Activated naive CD8-positive, alpha-beta T cell treated with anti-CD3 and anti-CD28 coated beads, Interleukin-2, amount 10 ng/mL, durations not matched to agents 7 days and 5 days (primary cell): ENCODE results near the gene SPACA9. TPM values are rescaled to one million over a fixed set of nuclear protein-coding genes. Genes with fewer than 3 reads are reported as not detected.

Experiments
- ATAC-seq: fragments of 150-1000 bp; cut with Tn5 transposase; one replicate; pipeline ENCODE4 v1.10.0; 2021; ENCODE audit warnings: low read depth, moderate library complexity
- POLR2A ChIA-PET: fragments of 350-600 bp; sonication (Branson Sonifier 250); formaldehyde crosslinking; loops from one replicate; lab custom pipeline; 2021; ENCODE audit warnings: antibody characterized with exemption; lab: Charles Lee
- DNase-seq: peaks from one replicate; pipeline ENCODE4 v3.0.0; 2021
- H3K27ac Mint-ChIP-seq: one replicate; pipeline ENCODE4 v1.8.0; 2022; ENCODE audit warnings: mild to moderate bottlenecking, mixed read lengths
- H3K27me3 Mint-ChIP-seq: one replicate; pipeline ENCODE4 v1.8.0; 2022; ENCODE audit warnings: mild to moderate bottlenecking, moderate library complexity, mixed read lengths
- H3K36me3 Mint-ChIP-seq: one replicate; pipeline ENCODE4 v1.8.0; 2021; ENCODE audit warnings: mild to moderate bottlenecking, mixed read lengths
- H3K4me1 Mint-ChIP-seq: one replicate; pipeline ENCODE4 v1.8.0; 2021; ENCODE audit warnings: mixed read lengths
- H3K4me3 Mint-ChIP-seq: one replicate; pipeline ENCODE4 v1.8.0; 2022; ENCODE audit warnings: mild to moderate bottlenecking, moderate library complexity, mixed read lengths
- H3K9me3 Mint-ChIP-seq: one replicate; pipeline ENCODE4 v1.8.0; 2021; ENCODE audit warnings: mixed read lengths
- total RNA-seq, 2 experiments: library from RNA; stranded (reverse); gene quantifications; one replicate each; pipeline ENCODE4 v1.2.3, GENCODE V29; 2021

The SPACA9 gene
- total RNA-seq, 2 experiments from 2014 or later: 4.1 to 6.3 TPM

DNA sequence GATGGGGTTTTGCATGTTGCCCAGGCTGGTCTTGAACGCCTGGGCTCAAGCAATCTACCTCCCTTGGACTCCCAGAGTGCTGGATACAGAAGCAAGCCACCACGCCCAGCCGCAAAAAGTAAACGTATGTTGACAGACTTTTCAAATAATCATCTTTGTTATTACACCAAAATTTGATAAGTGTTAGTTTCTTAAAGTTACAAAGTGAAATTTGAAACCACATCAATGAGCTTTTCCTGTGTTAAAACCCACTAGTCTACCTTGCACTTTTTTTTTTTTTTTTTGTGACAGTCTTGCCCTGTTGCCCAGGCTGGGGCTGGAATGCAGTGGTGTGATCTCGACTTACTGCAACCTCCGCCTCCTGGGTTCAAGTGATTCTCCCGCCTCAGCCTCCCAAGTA is 29.9 kb downstream of the SPACA9 start:
- Mint-ChIP-seq H3K9me3 (no peaks in the 10 kb centered on the region), H3K27me3 (no peaks in the 10 kb centered on the region), H3K4me3 (no peak overlapping the region), H3K27ac (no peak overlapping the region), H3K36me3 (peaks cover 13% of the 10 kb centered on the region), H3K4me1 (peaks cover 10% of the 10 kb centered on the region)
- POLR2A ChIA-PET: interaction anchor here (0.8 kb wide), 1 partner anchor 223 kb away, joined by 4 read pairs; no protein-coding TSS in a partner anchor
- ATAC-seq: no peak
- DNase-seq: no peak

DNA sequence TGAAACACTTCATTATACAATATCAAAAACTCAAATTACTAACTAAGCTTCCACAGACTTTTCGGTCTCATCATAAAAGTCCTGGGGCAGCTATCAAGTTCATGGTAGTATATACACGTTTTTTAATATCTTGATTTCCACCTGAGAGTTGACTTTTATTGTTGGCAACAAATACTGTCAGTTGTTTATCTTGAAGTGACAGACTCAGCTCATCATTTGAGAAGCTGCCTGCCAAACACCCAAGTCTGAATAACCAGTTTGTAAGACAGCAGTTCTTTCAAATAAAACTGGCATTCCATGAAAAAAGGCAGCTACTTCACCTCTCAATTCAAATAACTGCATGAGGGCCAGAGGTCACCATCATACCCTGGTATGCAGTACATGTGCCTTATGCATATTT is 30.6 kb downstream of the SPACA9 start:
- H3K36me3 Mint-ChIP-seq: peaks cover 13% of the 10 kb centered on the region
- ATAC-seq (no peak), DNase-seq (no peak)
- H3K27ac Mint-ChIP-seq: no peak overlapping the region
- POLR2A ChIA-PET: interaction anchor here (0.8 kb wide), 1 partner anchor 222 kb away, joined by 4 read pairs; no protein-coding TSS in a partner anchor
- peaks cover 10% of the 10 kb centered on the region for H3K4me1 Mint-ChIP-seq
- no peaks in the 10 kb centered on the region for H3K9me3 Mint-ChIP-seq
- H3K27me3 Mint-ChIP-seq: no peaks in the 10 kb centered on the region
- no peak overlapping the region for H3K4me3 Mint-ChIP-seq

DNA sequence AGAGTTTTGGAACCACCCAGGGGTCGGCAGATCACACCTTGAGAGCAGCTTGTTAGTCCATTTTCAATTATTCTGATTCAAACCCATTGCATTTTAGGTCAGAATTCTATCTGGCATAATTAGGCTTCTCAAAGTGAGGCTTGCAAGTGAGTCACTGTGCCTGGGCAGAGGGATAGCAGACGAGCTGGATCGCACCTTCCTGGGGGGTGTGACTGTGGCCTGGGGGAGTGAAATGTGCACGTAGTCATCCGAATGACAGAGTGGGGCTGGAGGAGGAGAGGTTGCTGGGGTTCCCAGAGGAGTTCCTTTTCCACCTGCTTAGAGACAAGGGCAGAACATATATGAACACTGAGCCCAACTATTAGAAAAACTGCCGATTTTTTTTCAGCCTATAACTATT is 31.7 kb downstream of the SPACA9 start:
- H3K36me3 Mint-ChIP-seq: peaks cover 12% of the 10 kb centered on the region
- no peaks in the 10 kb centered on the region for H3K9me3 Mint-ChIP-seq
- DNase-seq (no peak), ATAC-seq (no peak)
- peaks cover 10% of the 10 kb centered on the region for H3K4me1 Mint-ChIP-seq
- H3K27ac Mint-ChIP-seq: no peak overlapping the region
- POLR2A ChIA-PET: interaction anchor here (0.7 kb wide), 1 partner anchor 15 kb away, joined by 5 read pairs; no protein-coding TSS in a partner anchor
- no peaks in the 10 kb centered on the region for H3K27me3 Mint-ChIP-seq
- no peak overlapping the region for H3K4me3 Mint-ChIP-seq

DNA sequence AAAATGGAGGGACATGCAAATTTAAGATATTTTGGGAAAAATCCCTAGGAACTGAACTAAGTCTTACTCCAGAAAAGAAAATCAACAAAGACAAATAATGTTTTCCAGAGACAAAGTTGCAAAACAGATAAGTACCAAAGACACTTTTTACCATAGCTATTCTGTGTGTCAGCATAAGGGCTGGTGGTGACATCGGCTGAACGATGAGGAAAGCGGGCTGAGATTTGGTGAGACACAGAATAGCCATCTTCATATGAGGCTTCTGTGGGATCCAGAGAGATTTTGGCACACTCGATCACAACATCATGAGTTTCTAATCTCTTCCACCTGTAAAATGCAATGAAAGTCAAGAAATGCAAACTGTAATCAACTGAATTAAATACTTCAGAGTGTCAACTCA is 33.4 kb downstream of the SPACA9 start:
- H3K9me3 Mint-ChIP-seq: no peaks in the 10 kb centered on the region
- no peaks in the 10 kb centered on the region for H3K27me3 Mint-ChIP-seq
- POLR2A ChIA-PET: no interaction called here
- ATAC-seq (no peak), DNase-seq (no peak)
- H3K36me3 Mint-ChIP-seq: peaks cover 12% of the 10 kb centered on the region
- no peak overlapping the region for H3K27ac Mint-ChIP-seq
- peaks cover 10% of the 10 kb centered on the region for H3K4me1 Mint-ChIP-seq
- H3K4me3 Mint-ChIP-seq: no peak overlapping the region

DNA sequence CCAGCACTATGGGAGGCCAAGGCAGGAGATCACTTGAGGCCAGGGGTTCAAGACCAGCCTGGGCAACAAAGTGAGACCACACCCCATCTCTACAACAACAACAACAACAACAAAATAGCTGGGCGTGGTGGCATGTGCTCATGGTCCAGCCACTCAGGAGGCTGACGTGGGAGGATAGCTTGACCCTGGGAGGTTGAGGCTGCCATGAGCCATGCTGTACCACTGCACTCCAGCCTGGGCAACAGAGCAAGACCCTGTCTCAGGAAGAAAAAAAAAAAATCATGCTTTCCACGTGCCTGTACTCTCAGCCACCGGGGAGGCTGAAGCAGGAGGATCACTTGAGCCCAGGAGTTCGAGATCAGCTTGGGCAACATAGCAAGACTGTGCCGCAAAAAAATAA is 36.2 kb downstream of the SPACA9 start:
- H3K27me3 Mint-ChIP-seq: no peaks in the 10 kb centered on the region
- DNase-seq: no peak
- H3K4me3 Mint-ChIP-seq: no peak overlapping the region
- H3K4me1 Mint-ChIP-seq: no peaks in the 10 kb centered on the region
- H3K9me3 Mint-ChIP-seq: no peaks in the 10 kb centered on the region
- no peak for ATAC-seq
- peaks cover 18% of the 10 kb centered on the region for H3K36me3 Mint-ChIP-seq
- POLR2A ChIA-PET: no interaction called here
- H3K27ac Mint-ChIP-seq: no peak overlapping the region

DNA sequence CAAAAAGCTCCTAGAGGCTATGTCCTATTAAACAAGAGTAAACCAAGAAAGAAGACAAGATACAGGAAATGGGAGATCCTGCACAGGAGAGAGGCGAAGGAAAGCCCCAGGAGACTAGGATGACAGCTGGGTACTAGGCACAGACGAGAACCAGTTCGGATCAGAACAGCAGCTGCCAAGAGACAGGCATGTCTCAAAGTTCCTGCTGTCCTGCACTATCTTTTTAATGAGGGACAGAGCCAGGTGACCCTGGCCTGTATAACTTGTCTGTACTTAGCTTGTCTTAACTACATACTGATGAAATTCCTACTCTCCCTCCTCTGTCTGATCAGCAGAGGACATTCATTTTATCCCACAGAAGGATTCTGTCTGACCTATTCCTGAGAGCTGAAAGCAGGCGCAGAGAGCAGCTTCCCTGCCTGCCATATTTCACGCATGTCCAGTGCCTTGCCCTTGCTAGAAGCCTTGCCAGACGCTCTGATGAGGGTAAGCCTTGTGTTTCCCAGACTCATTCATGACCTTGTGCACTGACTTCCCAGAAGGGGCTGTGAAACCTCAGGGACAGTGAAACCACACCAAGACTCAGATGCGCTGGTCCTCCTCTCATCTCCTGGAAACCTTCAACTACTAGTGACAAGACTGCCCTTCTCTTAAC is 41.0 kb downstream of the SPACA9 start:
- no peak for ATAC-seq
- POLR2A ChIA-PET: no interaction called here
- H3K9me3 Mint-ChIP-seq: no peaks in the 10 kb centered on the region
- no peak for DNase-seq
- peaks cover 22% of the 10 kb centered on the region for H3K36me3 Mint-ChIP-seq
- no peaks in the 10 kb centered on the region for H3K4me1 Mint-ChIP-seq
- H3K27me3 Mint-ChIP-seq: no peaks in the 10 kb centered on the region
- no peak overlapping the region for H3K27ac Mint-ChIP-seq
- no peak overlapping the region for H3K4me3 Mint-ChIP-seq

DNA sequence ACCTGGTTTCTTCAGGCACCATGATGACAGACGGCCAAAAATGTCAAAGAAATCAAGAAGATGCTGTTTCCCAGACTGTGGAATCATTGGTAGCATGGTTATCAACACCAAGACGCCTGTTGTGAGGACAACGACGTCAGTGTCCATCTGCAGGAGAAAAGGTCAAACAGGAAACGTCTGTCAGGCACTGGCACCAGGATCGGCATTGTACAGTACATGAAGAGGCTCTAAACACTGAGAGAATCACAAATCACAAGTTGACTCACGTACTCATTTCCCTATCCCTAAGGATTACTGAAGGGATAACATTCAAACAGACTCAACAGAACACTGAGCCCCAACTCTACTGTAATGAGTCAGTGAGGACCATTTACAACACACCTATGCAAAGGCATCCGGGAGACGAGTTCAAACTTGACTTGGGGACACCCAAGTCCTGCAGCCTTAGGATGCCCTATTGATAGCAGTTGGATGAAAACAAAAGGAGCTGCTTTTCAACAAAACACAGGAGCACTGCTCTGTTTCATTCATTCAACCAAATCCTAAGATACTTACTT is 44.7 kb downstream of the SPACA9 start:
- H3K27ac Mint-ChIP-seq: no peak overlapping the region
- ATAC-seq: no peak
- DNase-seq: no peak
- no peak overlapping the region for H3K4me3 Mint-ChIP-seq
- H3K9me3 Mint-ChIP-seq: no peaks in the 10 kb centered on the region
- H3K36me3 Mint-ChIP-seq: peaks cover 22% of the 10 kb centered on the region
- H3K27me3 Mint-ChIP-seq: no peaks in the 10 kb centered on the region
- POLR2A ChIA-PET: no interaction called here
- no peaks in the 10 kb centered on the region for H3K4me1 Mint-ChIP-seq

DNA sequence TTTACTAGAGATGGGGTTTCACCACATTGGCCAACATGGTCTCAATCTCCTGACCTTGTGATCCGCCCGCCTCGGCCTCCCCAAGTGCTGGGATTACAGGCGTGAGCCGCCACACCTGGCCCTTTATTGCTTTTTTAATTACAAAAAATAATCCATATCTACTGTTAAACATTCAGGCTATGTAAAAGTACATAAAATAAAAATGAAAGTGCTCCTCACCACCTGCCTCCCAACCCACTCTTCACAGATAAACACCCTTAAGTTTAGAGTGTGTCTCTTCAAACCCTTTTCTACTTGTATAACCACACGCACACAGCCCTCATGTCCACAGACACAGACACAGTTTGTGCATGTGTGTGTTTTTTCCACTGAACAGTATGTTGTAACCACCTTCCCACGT is 49.0 kb downstream of the SPACA9 start:
- no peak for DNase-seq
- H3K36me3 Mint-ChIP-seq: peaks cover 20% of the 10 kb centered on the region
- POLR2A ChIA-PET: no interaction called here
- H3K27ac Mint-ChIP-seq: no peak overlapping the region
- no peak overlapping the region for H3K4me3 Mint-ChIP-seq
- H3K27me3 Mint-ChIP-seq: no peaks in the 10 kb centered on the region
- no peaks in the 10 kb centered on the region for H3K9me3 Mint-ChIP-seq
- peaks cover 1% of the 10 kb centered on the region for H3K4me1 Mint-ChIP-seq
- no peak for ATAC-seq

DNA sequence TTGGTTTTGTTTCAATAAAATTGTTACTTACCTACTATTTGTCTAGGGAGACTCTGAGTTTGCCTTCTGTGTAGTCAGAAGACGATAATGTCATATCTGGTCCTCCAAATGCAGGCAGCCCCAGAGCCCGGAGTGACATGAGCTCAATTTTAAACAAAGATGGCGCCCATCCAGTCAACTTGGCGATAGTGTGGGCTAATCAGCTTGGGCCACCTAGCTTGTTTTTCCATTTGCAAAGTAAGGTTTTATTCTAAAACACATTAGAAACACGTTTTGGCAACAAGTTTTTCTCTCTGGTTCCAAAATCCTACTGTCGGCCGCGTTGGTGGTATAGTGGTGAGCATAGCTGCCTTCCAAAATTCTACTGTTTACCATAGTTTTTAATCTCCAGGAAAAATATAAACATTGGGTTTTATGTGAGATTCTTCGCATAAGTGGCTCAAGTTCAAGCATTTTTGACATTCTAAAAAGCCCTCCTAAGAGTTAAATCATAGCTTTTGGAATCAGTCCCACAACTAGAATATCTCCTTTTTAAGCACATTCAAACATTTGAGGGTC is 52.6 kb downstream of the SPACA9 start:
- ATAC-seq: no peak
- POLR2A ChIA-PET: interaction anchor here (0.6 kb wide), 1 partner anchor 1172 kb away, joined by 3 read pairs; no protein-coding TSS in a partner anchor
- no peak for DNase-seq
- peaks cover 3% of the 10 kb centered on the region for H3K4me1 Mint-ChIP-seq
- H3K4me3 Mint-ChIP-seq: no peak overlapping the region
- H3K36me3 Mint-ChIP-seq: peaks cover 13% of the 10 kb centered on the region
- no peaks in the 10 kb centered on the region for H3K9me3 Mint-ChIP-seq
- no peaks in the 10 kb centered on the region for H3K27me3 Mint-ChIP-seq
- H3K27ac Mint-ChIP-seq: no peak overlapping the region

DNA sequence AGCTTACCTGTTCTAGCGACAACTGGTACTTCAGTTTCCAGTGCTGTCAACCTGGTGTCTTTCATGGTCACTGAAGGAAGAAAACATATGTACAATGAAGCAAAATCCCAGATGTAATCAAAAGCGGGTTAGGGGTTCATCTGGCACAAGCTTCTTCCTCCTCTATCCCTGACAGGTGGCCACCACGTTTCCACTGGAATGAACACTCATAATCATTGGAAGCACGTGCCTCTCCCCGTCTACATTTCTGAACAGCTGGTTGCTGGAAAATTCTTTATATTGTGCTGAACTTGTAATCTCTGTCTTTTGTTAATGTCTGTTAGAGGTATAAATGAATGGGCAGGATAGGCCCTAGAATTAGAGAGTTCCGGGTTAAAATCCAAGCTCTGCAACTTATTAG is 56.3 kb downstream of the SPACA9 start:
- no peak overlapping the region for H3K4me3 Mint-ChIP-seq
- peaks cover 3% of the 10 kb centered on the region for H3K4me1 Mint-ChIP-seq
- no peaks in the 10 kb centered on the region for H3K9me3 Mint-ChIP-seq
- no peak for ATAC-seq
- no peak overlapping the region for H3K27ac Mint-ChIP-seq
- H3K36me3 Mint-ChIP-seq: peaks cover 3% of the 10 kb centered on the region
- no peaks in the 10 kb centered on the region for H3K27me3 Mint-ChIP-seq
- DNase-seq: no peak
- POLR2A ChIA-PET: interaction anchor here (0.6 kb wide), 1 partner anchor 159 kb away, joined by 5 read pairs; no protein-coding TSS in a partner anchor

DNA sequence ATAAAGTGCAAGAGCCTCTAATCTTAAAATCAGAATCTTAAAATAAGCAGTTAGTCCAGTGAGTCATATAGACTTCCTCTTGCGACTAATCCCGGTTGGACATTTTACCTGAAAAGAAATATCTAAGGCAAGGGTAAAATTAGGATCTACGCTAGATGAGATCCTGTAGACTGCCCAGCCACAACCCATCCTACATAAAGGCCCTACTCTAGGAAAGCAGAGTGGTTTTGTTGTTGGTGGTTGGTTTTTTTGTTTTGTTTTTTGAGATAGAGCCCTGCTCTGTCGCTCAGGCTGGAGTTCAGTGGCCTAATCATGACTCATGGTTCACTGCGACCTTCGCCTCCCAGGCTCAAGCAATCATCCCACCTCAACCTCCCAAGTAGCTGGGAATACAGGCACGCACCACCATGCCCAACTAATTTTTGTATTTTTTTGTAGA is 58.8 kb downstream of the SPACA9 start:
- Mint-ChIP-seq H3K27me3 (no peaks in the 10 kb centered on the region), H3K9me3 (no peaks in the 10 kb centered on the region), H3K4me3 (no peak overlapping the region), H3K36me3 (peaks cover 3% of the 10 kb centered on the region), H3K4me1 (peaks cover 6% of the 10 kb centered on the region), H3K27ac (no peak overlapping the region)
- DNase-seq (no peak), ATAC-seq (no peak)
- POLR2A ChIA-PET: no interaction called here

DNA sequence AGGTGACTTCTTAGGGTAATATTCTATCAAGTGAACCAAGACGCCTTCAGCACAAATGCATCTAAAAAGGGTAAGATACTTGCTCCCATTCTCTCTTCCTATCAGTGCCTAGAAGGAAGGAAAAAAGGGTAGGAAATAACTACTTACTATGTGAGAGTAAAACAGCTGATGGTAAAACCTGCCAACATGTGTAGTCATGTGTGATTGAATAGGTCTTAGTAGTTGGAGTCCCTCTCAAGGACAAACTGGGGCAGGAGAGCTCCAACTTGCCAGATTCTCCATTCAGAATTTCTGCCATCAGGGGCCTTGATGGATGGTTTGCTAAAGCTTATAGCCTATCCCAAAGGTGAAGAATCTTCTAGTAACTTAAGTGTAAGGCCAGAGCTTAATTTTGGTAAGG is 60.5 kb downstream of the SPACA9 start:
- no peak for DNase-seq
- Mint-ChIP-seq H3K27me3 (no peaks in the 10 kb centered on the region), H3K4me1 (peaks cover 16% of the 10 kb centered on the region), H3K27ac (no peak overlapping the region), H3K36me3 (no peaks in the 10 kb centered on the region), H3K9me3 (no peaks in the 10 kb centered on the region), H3K4me3 (no peak overlapping the region)
- no peak for ATAC-seq
- POLR2A ChIA-PET: no interaction called here
